ENCODE data around the gene BCKDHA.

DNA sequence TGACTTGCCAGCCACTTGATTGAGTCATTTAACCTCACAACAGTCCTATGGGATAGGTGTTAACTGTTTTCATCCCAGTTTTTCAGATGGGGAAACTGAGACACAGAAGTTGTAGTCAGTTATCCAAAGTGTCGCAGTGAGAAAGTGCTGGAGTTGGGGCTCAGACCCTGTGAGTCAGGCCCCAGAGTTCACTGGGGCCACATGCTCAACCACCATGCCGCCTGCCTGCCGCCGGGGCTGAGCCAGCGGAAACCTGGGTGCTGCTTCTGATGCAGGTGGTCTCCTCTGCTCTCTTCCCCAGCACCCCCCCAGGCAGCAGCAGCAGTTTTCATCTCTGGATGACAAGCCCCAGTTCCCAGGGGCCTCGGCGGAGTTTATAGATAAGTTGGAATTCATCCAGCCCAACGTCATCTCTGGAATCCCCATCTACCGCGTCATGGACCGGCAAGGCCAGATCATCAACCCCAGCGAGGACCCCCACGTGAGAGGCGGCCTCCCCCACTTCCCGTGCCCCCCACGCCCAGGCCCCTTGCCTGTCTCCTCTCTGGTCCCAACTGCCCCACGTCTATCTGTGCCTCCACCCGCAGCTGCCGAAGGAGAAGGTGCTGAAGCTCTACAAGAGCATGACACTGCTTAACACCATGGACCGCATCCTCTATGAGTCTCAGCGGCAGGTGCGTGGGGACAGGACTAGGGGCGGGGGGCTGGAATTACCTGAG is 12.9 kb downstream of the BCKDHA start:
- TF ChIP-seq TAF1 (IDR thresholded peaks at IDR 0.05; ENCODE audit: borderline replicate concordance, low read depth, low read length) (no peak), POLR2A (IDR thresholded peaks at IDR 0.05; ENCODE audit: low read depth, low read length) (no peak)

All from GM12892 (cell line).